ENCODE data around the gene POLR2B.

The POLR2B gene

GRCh38 chr4:56986952-56987351 is 8.3 kb downstream of the POLR2B start:
- no peak for TF ChIP-seq ZFX (IDR thresholded peaks at IDR 0.05; ENCODE audit: borderline replicate concordance)
- TF ChIP-seq CTCF (IDR thresholded peaks at IDR 0.05), result no peak
- no peak overlapping the region for H3K27ac ChIP-seq

GRCh38 chr4:56990109-56990905 is 11.6 kb downstream of the POLR2B start:
- TF ChIP-seq CTCF (IDR thresholded peaks at IDR 0.05) (no peak), ZFX (IDR thresholded peaks at IDR 0.05; ENCODE audit: borderline replicate concordance) (no peak)
- no peak overlapping the region for H3K27ac ChIP-seq

- TF ChIP-seq CTCF (IDR thresholded peaks at IDR 0.05) (no peak), ZFX (IDR thresholded peaks at IDR 0.05; ENCODE audit: borderline replicate concordance) (no peak)
- H3K27ac ChIP-seq, result no peak overlapping the region
These were observed 16.8 kb downstream of the POLR2B start for GRCh38 chr4:56995525-56995924.

GRCh38 chr4:56999751-57000150 is 21.1 kb downstream of the POLR2B start:
- TF ChIP-seq CTCF (IDR thresholded peaks at IDR 0.05) (no peak), ZFX (IDR thresholded peaks at IDR 0.05; ENCODE audit: borderline replicate concordance) (no peak)
- no peak overlapping the region for H3K27ac ChIP-seq

GRCh38 chr4:57013543-57014120 is 34.9 kb downstream of the POLR2B start:
- TF ChIP-seq ZFX (IDR thresholded peaks at IDR 0.05; ENCODE audit: borderline replicate concordance) (no peak), CTCF (IDR thresholded peaks at IDR 0.05) (no peak)
- H3K27ac ChIP-seq, result no peak overlapping the region

GRCh38 chr4:57018980-57019379 is 40.3 kb downstream of the POLR2B start:
- TF ChIP-seq CTCF (IDR thresholded peaks at IDR 0.05) (no peak), ZFX (IDR thresholded peaks at IDR 0.05; ENCODE audit: borderline replicate concordance) (no peak)

GRCh38 chr4:57020467-57021101 is 41.9 kb downstream of the POLR2B start:
- TF ChIP-seq CTCF (IDR thresholded peaks at IDR 0.05) (no peak), ZFX (IDR thresholded peaks at IDR 0.05; ENCODE audit: borderline replicate concordance) (no peak)
- no peak overlapping the region for H3K27ac ChIP-seq

More at GRCh38 chr4:57018980-57019379, 40.3 kb downstream of the POLR2B start:
- H3K27ac ChIP-seq, result no peak overlapping the region

Data from 22Rv1 (cell line).